22Rv1 (cell line): ENCODE data around the gene AJUBA.

Experiments used
- ZFX ChIP-seq: fragments of 450-650 bp; IDR thresholded peaks from 2 replicates; pipeline ENCODE4 v1.6.1; 2017; ENCODE audit warnings: antibody characterized with exemption, borderline replicate concordance
- TF ChIP-seq, protein P1 (sequence below): fragments of 450-650 bp; IDR thresholded peaks from 2 replicates; pipeline ENCODE4 v1.5.1; 2017; ENCODE audit warnings: mild to moderate bottlenecking

DNA sequence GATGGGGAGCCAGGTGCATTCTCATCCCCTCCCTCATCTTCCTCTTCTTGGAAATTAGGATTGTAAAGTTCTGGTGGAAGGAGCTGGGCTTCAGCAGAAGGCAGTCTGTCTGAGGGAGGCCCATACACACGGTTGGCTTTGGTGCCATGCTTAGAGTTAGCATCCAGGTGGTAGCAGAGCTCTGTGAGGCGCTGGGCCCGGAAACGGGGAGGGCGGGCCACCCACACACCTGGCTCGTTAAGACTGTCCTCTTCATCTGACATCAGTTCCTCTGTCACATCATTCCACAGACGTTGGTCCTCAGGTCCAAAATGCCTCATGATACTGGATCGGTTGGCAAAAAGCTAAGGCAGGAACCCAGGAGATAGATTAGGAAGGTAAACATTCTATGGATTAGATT lies 4.9 kb upstream of the AJUBA start:
- TF ChIP-seq, protein P1, sequence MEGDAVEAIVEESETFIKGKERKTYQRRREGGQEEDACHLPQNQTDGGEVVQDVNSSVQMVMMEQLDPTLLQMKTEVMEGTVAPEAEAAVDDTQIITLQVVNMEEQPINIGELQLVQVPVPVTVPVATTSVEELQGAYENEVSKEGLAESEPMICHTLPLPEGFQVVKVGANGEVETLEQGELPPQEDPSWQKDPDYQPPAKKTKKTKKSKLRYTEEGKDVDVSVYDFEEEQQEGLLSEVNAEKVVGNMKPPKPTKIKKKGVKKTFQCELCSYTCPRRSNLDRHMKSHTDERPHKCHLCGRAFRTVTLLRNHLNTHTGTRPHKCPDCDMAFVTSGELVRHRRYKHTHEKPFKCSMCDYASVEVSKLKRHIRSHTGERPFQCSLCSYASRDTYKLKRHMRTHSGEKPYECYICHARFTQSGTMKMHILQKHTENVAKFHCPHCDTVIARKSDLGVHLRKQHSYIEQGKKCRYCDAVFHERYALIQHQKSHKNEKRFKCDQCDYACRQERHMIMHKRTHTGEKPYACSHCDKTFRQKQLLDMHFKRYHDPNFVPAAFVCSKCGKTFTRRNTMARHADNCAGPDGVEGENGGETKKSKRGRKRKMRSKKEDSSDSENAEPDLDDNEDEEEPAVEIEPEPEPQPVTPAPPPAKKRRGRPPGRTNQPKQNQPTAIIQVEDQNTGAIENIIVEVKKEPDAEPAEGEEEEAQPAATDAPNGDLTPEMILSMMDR, result no peak
- TF ChIP-seq ZFX, result no peak
